ENCODE measurements around the gene COPS4. TPM values are rescaled to one million over a fixed set of nuclear protein-coding genes. Genes with fewer than 3 reads are reported as not detected.

COPS4 gene
- total and polyA plus RNA-seq, 2 of the 8 experiments (the other 6 are each of a cell fraction or from before 2014, with no cell fraction given) = 14.9 to 28.3 TPM

DNA sequence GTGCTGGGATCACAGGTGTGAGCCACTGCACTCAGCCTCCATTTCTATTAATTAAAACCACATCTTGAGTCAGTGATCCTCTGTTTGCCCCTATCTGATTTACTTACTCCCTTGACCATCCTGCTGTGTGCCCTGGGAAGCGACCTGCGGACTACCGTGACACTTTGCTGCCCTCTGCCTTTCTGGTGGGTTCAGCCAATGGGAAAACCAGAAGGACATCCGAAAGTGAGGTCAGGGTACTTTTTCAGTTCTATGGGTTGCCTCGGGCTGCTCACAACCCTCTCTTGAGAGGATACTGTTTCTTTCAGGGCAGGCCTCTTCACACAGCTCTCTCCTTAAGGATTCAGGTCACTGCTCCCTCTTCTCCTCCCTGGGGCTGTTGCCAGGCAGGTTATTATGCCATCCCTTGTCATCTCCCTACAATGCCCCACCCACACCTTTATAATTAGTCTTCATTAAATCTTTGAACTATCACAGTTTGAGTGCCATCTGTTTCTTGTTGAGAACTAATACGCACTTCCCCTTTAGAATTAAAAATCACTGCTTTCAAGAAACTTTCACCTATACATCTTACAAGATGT, 58.2 kb downstream of the COPS4 start (continued):
- TF ChIP-seq ZNF274 (IDR thresholded peaks at IDR 0.05; ENCODE audit: borderline replicate concordance, extremely low read depth, low read length) (no peak), SP4 (IDR thresholded peaks at IDR 0.05; ENCODE audit: low read length) (no peak), EGR1 (IDR thresholded peaks at IDR 0.05; ENCODE audit: borderline replicate concordance, low read depth, low read length) (no peak), SIN3A (conservative IDR thresholded peaks at IDR 0.05 in 1 of 2, IDR thresholded peaks at IDR 0.05 in 1 of 2; ENCODE audit: low read depth in 1 of 2, low read length in 2 of 2) (no peak), HDAC6 (IDR thresholded peaks at IDR 0.05; ENCODE audit: low read depth, low read length) (no peak), RAD21 (IDR thresholded peaks at IDR 0.05 in 1 of 2, conservative IDR thresholded peaks at IDR 0.05 in 1 of 2; ENCODE audit: low read depth in 2 of 2, low read length in 2 of 2) (peak; percentile 74 to 80)
